Activated CD4-positive, alpha-beta T cell treated with anti-CD3 and anti-CD28 coated beads, Interleukin-2, Interleukin-4, amounts not matched to agents 100 ng/mL and 50 ng/mL, durations not matched to agents 16 hours and 8 hours (primary cell): ENCODE results near the gene ADGRD1.

Experiments
- DNase-seq: peaks from one replicate; pipeline ENCODE4 v3.0.0-alpha.2; 2020; ENCODE audit warnings: low spot score

Gene ADGRD1

GRCh38 chr12:131007031-131007739 is 53.5 kb downstream of the ADGRD1 start:
- DNase-seq, result no peak

- DNase-seq, result no peak
These were observed 54.0 kb downstream of the ADGRD1 start for GRCh38 chr12:131007740-131008117.

- no peak for DNase-seq
These were observed 54.6 kb downstream of the ADGRD1 start for GRCh38 chr12:131008131-131008912.

- DNase-seq, result no peak
These were observed 55.2 kb downstream of the ADGRD1 start for GRCh38 chr12:131008913-131009270.

- no peak for DNase-seq
These were observed 56.1 kb downstream of the ADGRD1 start for GRCh38 chr12:131009595-131010395.

- no peak for DNase-seq
These were observed 56.9 kb downstream of the ADGRD1 start for GRCh38 chr12:131010396-131011131.

GRCh38 chr12:131011165-131012079 is 57.7 kb downstream of the ADGRD1 start:
- DNase-seq, result no peak

GRCh38 chr12:131012279-131013069 is 58.8 kb downstream of the ADGRD1 start:
- DNase-seq, result no peak

GRCh38 chr12:131013118-131013517 is 59.4 kb downstream of the ADGRD1 start:
- no peak for DNase-seq

GRCh38 chr12:131014343-131014742 is 60.6 kb downstream of the ADGRD1 start:
- DNase-seq, result no peak

- DNase-seq, result no peak
These were observed 62.1 kb downstream of the ADGRD1 start for GRCh38 chr12:131015581-131016337.

GRCh38 chr12:131017477-131017991 is 63.8 kb downstream of the ADGRD1 start:
- no peak for DNase-seq

- DNase-seq, result no peak
These were observed 64.4 kb downstream of the ADGRD1 start for GRCh38 chr12:131018019-131018620.

- DNase-seq, result no peak
These were observed 65.2 kb downstream of the ADGRD1 start for GRCh38 chr12:131018808-131019397.

GRCh38 chr12:131020326-131021153 is 66.8 kb downstream of the ADGRD1 start:
- DNase-seq, result no peak

GRCh38 chr12:131021154-131021541 is 67.4 kb downstream of the ADGRD1 start:
- DNase-seq, result no peak

- DNase-seq, result no peak
These were observed 70.3 kb downstream of the ADGRD1 start for GRCh38 chr12:131024026-131024425.
